ENCODE measurements around the gene PAPPA2. TPM values are rescaled to one million over a fixed set of nuclear protein-coding genes. Genes with fewer than 3 reads are reported as not detected.
A peak's percentile ranks its signal among the peaks of the same experiment; 100 is the strongest.

PAPPA2 gene
- total and polyA plus RNA-seq, 2 of the 8 experiments (the other 6 are each of a cell fraction or from before 2014, with no cell fraction given): 0.08 to 0.88 TPM

DNA sequence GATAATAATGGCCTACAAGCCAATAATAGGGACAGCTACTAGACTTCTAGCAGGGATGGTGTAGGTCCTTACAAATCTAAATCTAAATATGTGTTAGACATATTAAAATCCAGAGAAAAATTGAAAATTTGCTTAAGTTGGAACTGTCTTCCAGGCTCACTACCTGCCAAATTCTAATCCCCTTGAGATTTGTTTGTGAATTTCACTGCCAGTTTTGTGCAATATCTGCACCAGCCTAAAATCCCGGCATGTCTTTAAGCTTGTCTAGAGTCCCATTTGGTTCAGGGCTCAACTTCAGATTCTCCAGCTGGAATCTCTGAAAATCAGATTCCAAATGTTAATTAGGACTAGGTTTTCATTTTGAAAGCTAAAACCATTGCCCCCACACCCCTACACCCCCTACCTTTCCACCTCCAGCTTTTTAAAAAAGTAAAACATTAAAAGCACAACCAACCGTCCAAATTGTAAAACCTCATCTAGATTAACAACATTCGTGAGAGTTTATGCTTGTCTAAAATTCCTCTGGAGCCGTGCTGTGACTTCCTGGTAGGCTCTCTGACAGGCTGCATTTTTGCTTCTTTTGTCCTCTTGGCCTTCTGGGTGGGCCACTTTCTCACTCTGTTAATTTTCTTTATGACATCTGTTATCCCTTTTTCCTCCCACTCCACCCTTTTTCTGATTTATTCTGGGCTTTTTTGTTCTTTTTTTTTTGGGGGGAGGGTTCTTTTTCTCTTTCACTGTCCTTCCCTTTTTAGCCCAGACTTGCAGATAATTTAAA lies 348.7 kb downstream of the PAPPA2 start:
- H2BK5ac ChIP-seq (ENCODE audit: low read depth, low read length): no peak overlapping the region
- H3K23me2 ChIP-seq (ENCODE audit: low read depth, low read length): no peaks in the 10 kb centered on the region; the same call in 1 of the 2 replicates
- H3K14ac ChIP-seq (ENCODE audit: insufficient read length): no peak overlapping the region
- ChIA-PET POLR2A (ENCODE audit: partially characterized antibody) (no interaction called here), CTCF (ENCODE audit: partially characterized antibody) (interaction anchor here (0.5 to 2.8 kb wide), 4 partner anchors 11 to 541 kb away, joined by 3 to 10 read pairs (median 4); no protein-coding TSS in a partner anchor)
- 64% methylated on average over 4 of the region's 4 CpGs; no CpG with 5 or more reads in 1 of the 2 experiments for WGBS, 2 experiments (ENCODE audit: extremely low coverage in 1 of 2, insufficient coverage in 1 of 2, insufficient read length in 1 of 2, insufficient replicate concordance in 2 of 2, low coverage in 1 of 2, low lambda C conversion rate in 2 of 2, missing lambda C conversion rate in 1 of 2)
- no peak overlapping the region for H4K91ac ChIP-seq (replicated peaks; ENCODE audit: insufficient read length, low read length)
- no peak overlapping the region for H3K4me2 ChIP-seq (ENCODE audit: insufficient read depth in 1 of 2, low read depth in 2 of 2, low read length in 2 of 2)
- H3K23ac ChIP-seq (ENCODE audit: insufficient read length): no peak overlapping the region
- no peaks in the 10 kb centered on the region for H3K36me3 ChIP-seq (ENCODE audit: control insufficient read depth in 2 of 4, insufficient read depth in 4 of 4, low read length in 3 of 4)
- FAIRE-seq (no peak), DNase-seq (ENCODE audit: low read depth in 1 of 2, low spot score in 2 of 2) (no peak)
- no peaks in the 10 kb centered on the region for H3K27me3 ChIP-seq (replicated peaks in 1 of 4; ENCODE audit: control insufficient read depth in 3 of 4, extremely low read depth in 1 of 4, insufficient read depth in 3 of 4, low read length in 3 of 4)
- H2BK15ac ChIP-seq (ENCODE audit: low read length): no peak overlapping the region
- H3K9me3 ChIP-seq (ENCODE audit: insufficient read depth in 2 of 2, low read depth in 1 of 2, low read length in 1 of 2): no peaks in the 10 kb centered on the region
- H3K79me2 ChIP-seq (ENCODE audit: control insufficient read depth in 1 of 2, insufficient read depth in 2 of 2, low read length in 2 of 2): no peaks in the 10 kb centered on the region
- H3K56ac ChIP-seq (replicated peaks; ENCODE audit: insufficient read length, low read depth, low read length): no peak overlapping the region
- no peak overlapping the region for H4K8ac ChIP-seq (ENCODE audit: extremely low read depth, insufficient read depth, low read length)
- H3K9ac ChIP-seq (replicated peaks in 1 of 4; ENCODE audit: extremely low read depth in 1 of 4, low read depth in 3 of 4, low read length in 3 of 4): no peak overlapping the region
- H4K5ac ChIP-seq (ENCODE audit: insufficient read length, low read depth, low read length): no peak overlapping the region
- H4K20me1 ChIP-seq (replicated peaks in 1 of 2; ENCODE audit: control insufficient read depth in 1 of 2, insufficient read depth in 2 of 2, low read length in 2 of 2): no peaks in the 10 kb centered on the region
- H2BK12ac ChIP-seq (ENCODE audit: low read depth, low read length): no peak overlapping the region
- H3K4ac ChIP-seq (replicated peaks; ENCODE audit: insufficient read length, low read depth, low read length): peak overlapping the region; percentile 76
- no peak overlapping the region for H3K18ac ChIP-seq (ENCODE audit: extremely low read depth, low read length)
- no peak overlapping the region for H2AFZ ChIP-seq (ENCODE audit: low read length)
- H3K79me1 ChIP-seq (ENCODE audit: low read depth, low read length): no peaks in the 10 kb centered on the region
- H3K27ac ChIP-seq (ENCODE audit: low read depth, low read length): no peak overlapping the region
- H2BK120ac ChIP-seq (replicated peaks; ENCODE audit: low read depth, low read length): no peak overlapping the region
- no peak overlapping the region for H3K4me3 ChIP-seq (ENCODE audit: extremely low read depth in 1 of 4, insufficient read depth in 2 of 4, low read depth in 3 of 4, low read length in 4 of 4)
- H3K4me1 ChIP-seq (replicated peaks in 1 of 4; ENCODE audit: control insufficient read depth in 3 of 4, insufficient read depth in 4 of 4, low read length in 3 of 4): peaks cover 0 to 8% (median 2%) of the 10 kb centered on the region in 4 experiments; a peak in 3 of 7 replicates
- H2BK20ac ChIP-seq (ENCODE audit: low read length): no peak overlapping the region
- H2AK5ac ChIP-seq (ENCODE audit: low read depth, low read length): no peak overlapping the region
- no peak for TF ChIP-seq RBBP5 (IDR thresholded peaks at IDR 0.05; ENCODE audit: borderline replicate concordance, low read depth, low read length)
- TF ChIP-seq TCF12 (IDR thresholded peaks at IDR 0.05; ENCODE audit: low read depth, low read length): no peak
- TF ChIP-seq SIRT6 (IDR thresholded peaks at IDR 0.05; ENCODE audit: low read length): no peak
